ENCODE measurements around the gene RNF220. TPM values are rescaled to one million over a fixed set of nuclear protein-coding genes. Genes with fewer than 3 reads are reported as not detected.

The RNF220 gene
- total and polyA plus RNA-seq, 9 of the 15 experiments (the other 6 are each of a cell fraction or from before 2014, with no cell fraction given), result 5.1 to 117 (median 66.9) TPM

GRCh38 chr1:44652445-44653106 is 247.5 kb downstream of the RNF220 start (continued):
- TF ChIP-seq MECOM (CRISPR knock-in tag; IDR thresholded peaks at IDR 0.05) (no peak), MIER1 (IDR thresholded peaks at IDR 0.05; ENCODE audit: low read depth) (no peak), SIN3B (IDR thresholded peaks at IDR 0.05; ENCODE audit: low read depth) (0 out of 2 replicates have a peak, but pooled peaks have one; percentile 16), XRCC5 (IDR thresholded peaks at IDR 0.05; ENCODE audit: low read depth, low read length) (peak; percentile 80; the same call in 1 of the 2 replicates), HMG20B (CRISPR knock-in tag; IDR thresholded peaks at IDR 0.05) (no peak), RAD21 (CRISPR knock-in tag; conservative IDR thresholded peaks at IDR 0.05 in 1 of 2, IDR thresholded peaks at IDR 0.05 in 1 of 2) (peak; percentile 93 to 99), ZNF263 (CRISPR knock-in tag; IDR thresholded peaks at IDR 0.05; ENCODE audit: borderline replicate concordance) (0 out of 2 replicates have a peak, but pooled peaks have one; percentile 32), ZNF239 (CRISPR knock-in tag; IDR thresholded peaks at IDR 0.05) (no peak), STAT5B (CRISPR knock-in tag; IDR thresholded peaks at IDR 0.05) (no peak), ZNF586 (CRISPR knock-in tag; conservative IDR thresholded peaks at IDR 0.05) (no peak), MGA (IDR thresholded peaks at IDR 0.05) (no peak), HINFP (tag; conservative IDR thresholded peaks at IDR 0.05; ENCODE audit: low read depth) (no peak), FOXK2 (conservative IDR thresholded peaks at IDR 0.05 in 1 of 2, IDR thresholded peaks at IDR 0.05 in 1 of 2; ENCODE audit: low read depth in 2 of 2) (no peak), ZNF134 (CRISPR knock-in tag; conservative IDR thresholded peaks at IDR 0.05) (no peak)

All from K562 (cell line).